ENCODE measurements around the gene LONRF2.
"Not testable (repeated sequence)": the region's sequence is repeated elsewhere in the genome, so short reads cannot be mapped to it uniquely, and the experiment has no call there.

Gene LONRF2

GRCh38 chr2:100248971-100249370 is 73.3 kb downstream of the LONRF2 start:
- no peaks in the 10 kb centered on the region for H3K36me3 ChIP-seq (replicated peaks)
- DNase-seq (ENCODE audit: low spot score in 2 of 2): no peak
- H3K4me3 ChIP-seq: no peak overlapping the region
- in situ Hi-C loops (cut with MboI; ENCODE audit: low sequenced_read_pairs): no loop called here
- H3K4me1 ChIP-seq: no peaks in the 10 kb centered on the region
- H3K27me3 ChIP-seq (ENCODE audit: low read depth): no peaks in the 10 kb centered on the region
- H3K9me3 ChIP-seq: no peaks in the 10 kb centered on the region

DNA sequence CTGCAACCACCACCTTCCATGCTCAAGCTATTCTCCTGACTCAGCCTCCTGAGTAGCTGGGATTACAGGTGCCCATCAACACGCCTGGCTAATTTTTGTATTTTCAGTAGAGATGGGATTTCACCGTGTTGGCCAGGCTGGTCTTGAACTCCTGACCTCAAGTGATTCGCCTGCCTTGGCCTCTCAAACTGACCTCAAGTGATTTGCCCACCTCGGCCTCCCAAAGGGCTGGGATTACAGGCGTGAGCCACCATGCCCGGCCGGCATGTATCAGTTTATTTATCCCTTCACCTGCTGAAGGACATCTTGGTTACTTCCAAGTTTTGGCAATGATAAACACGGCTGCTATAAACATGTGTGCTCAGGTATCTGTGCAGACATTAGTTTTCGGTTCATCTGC is 73.7 kb downstream of the LONRF2 start:
- in situ Hi-C loops (cut with MboI; ENCODE audit: low sequenced_read_pairs); H3K36me3 ChIP-seq (replicated peaks): not testable (repeated sequence)

DNA sequence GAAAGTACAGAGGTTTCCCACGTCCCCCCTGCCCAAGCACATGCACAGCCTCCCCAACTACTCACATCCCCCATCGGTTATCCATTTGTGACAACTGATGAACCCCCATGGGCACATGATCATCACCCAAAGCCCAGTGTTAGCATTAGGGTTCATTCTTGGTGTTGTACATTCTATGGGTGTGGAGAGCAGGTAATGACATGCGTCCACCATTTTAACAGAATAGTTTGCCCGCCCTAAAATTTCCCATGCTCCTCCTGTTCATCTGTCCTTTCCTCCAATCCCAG is 74.3 kb downstream of the LONRF2 start:
- no peak overlapping the region for H3K4me3 ChIP-seq

More for the DNA sequence above, 73.7 kb downstream of the LONRF2 start:
- H3K9me3 ChIP-seq; DNase-seq (ENCODE audit: low spot score in 2 of 2); H3K4me3 ChIP-seq; H3K27me3 ChIP-seq (ENCODE audit: low read depth); H3K4me1 ChIP-seq: not testable (repeated sequence)

GRCh38 chr2:100247256-100248043 is 74.9 kb downstream of the LONRF2 start:
- H3K4me1 ChIP-seq: no peaks in the 10 kb centered on the region
- in situ Hi-C loops (cut with MboI; ENCODE audit: low sequenced_read_pairs): no loop called here

More for the DNA sequence above, 74.3 kb downstream of the LONRF2 start:
- Histone ChIP-seq H3K36me3 (replicated peaks) (no peaks in the 10 kb centered on the region), H3K9me3 (no peaks in the 10 kb centered on the region), H3K27me3 (ENCODE audit: low read depth) (no peaks in the 10 kb centered on the region), H3K4me1 (no peaks in the 10 kb centered on the region)
- in situ Hi-C loops (cut with MboI; ENCODE audit: low sequenced_read_pairs): no loop called here
- no peak for DNase-seq (ENCODE audit: low spot score in 2 of 2)

GRCh38 chr2:100246163-100247145 is 75.8 kb downstream of the LONRF2 start:
- H3K4me1 ChIP-seq: no peaks in the 10 kb centered on the region
- in situ Hi-C loops (cut with MboI; ENCODE audit: low sequenced_read_pairs): no loop called here
- no peaks in the 10 kb centered on the region for H3K27me3 ChIP-seq (ENCODE audit: low read depth)
- peak in 1 of 2 experiments; percentile 64 for DNase-seq (ENCODE audit: low spot score in 2 of 2)
- no peak overlapping the region for H3K4me3 ChIP-seq
- H3K36me3 ChIP-seq (replicated peaks): no peaks in the 10 kb centered on the region
- no peaks in the 10 kb centered on the region for H3K9me3 ChIP-seq

More at GRCh38 chr2:100247256-100248043, 74.9 kb downstream of the LONRF2 start:
- H3K27me3 ChIP-seq (ENCODE audit: low read depth): no peaks in the 10 kb centered on the region
- H3K36me3 ChIP-seq (replicated peaks): no peaks in the 10 kb centered on the region
- DNase-seq (ENCODE audit: low spot score in 2 of 2): no peak
- H3K9me3 ChIP-seq: no peaks in the 10 kb centered on the region
- no peak overlapping the region for H3K4me3 ChIP-seq

DNA sequence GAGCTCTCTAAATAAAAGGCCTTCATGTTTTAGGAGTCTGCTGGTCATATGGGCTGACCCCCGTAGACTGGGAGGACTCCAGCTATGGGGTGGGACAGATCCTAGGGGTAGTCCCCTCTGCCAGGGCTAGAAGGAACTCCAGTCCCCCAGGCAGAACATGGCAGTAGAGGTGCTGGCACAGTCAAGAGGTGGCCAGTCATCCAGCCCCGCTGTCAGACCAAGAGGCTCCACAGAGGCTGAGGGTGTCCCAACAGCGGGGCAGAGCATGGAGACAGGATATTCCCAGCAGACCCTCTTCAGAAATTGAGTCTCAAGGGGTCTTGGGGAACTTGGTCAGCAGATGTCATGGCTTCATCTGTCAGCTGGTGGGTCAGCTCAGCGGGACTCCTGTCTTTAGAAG is 76.6 kb downstream of the LONRF2 start:
- Histone ChIP-seq H3K4me3 (no peak overlapping the region), H3K9me3 (no peaks in the 10 kb centered on the region), H3K27me3 (ENCODE audit: low read depth) (no peaks in the 10 kb centered on the region), H3K36me3 (replicated peaks) (no peaks in the 10 kb centered on the region), H3K4me1 (no peaks in the 10 kb centered on the region)
- no peak for DNase-seq (ENCODE audit: low spot score in 2 of 2)
- in situ Hi-C loops (cut with MboI; ENCODE audit: low sequenced_read_pairs): no loop called here

- Histone ChIP-seq H3K4me3 (no peak overlapping the region), H3K4me1 (no peaks in the 10 kb centered on the region), H3K36me3 (replicated peaks) (no peaks in the 10 kb centered on the region), H3K9me3 (no peaks in the 10 kb centered on the region), H3K27me3 (ENCODE audit: low read depth) (no peaks in the 10 kb centered on the region)
- in situ Hi-C loops (cut with MboI; ENCODE audit: low sequenced_read_pairs): no loop called here
- no peak for DNase-seq (ENCODE audit: low spot score in 2 of 2)
Observed at GRCh38 chr2:100244881-100245605, 77.3 kb downstream of the LONRF2 start.

GRCh38 chr2:100243631-100244030 is 78.7 kb downstream of the LONRF2 start:
- in situ Hi-C loops (cut with MboI; ENCODE audit: low sequenced_read_pairs): no loop called here
- H3K4me3 ChIP-seq: no peak overlapping the region
- H3K36me3 ChIP-seq (replicated peaks): no peaks in the 10 kb centered on the region
- H3K9me3 ChIP-seq: no peaks in the 10 kb centered on the region
- no peaks in the 10 kb centered on the region for H3K4me1 ChIP-seq
- no peaks in the 10 kb centered on the region for H3K27me3 ChIP-seq (ENCODE audit: low read depth)
- DNase-seq (ENCODE audit: low spot score in 2 of 2): no peak

- peak; percentile 54 to 82 for DNase-seq (ENCODE audit: low spot score in 2 of 2)
- no peaks in the 10 kb centered on the region for H3K27me3 ChIP-seq (ENCODE audit: low read depth)
- no peaks in the 10 kb centered on the region for H3K9me3 ChIP-seq
- H3K4me3 ChIP-seq: no peak overlapping the region
- H3K36me3 ChIP-seq (replicated peaks): no peaks in the 10 kb centered on the region
- H3K4me1 ChIP-seq: no peaks in the 10 kb centered on the region
- in situ Hi-C loops (cut with MboI; ENCODE audit: low sequenced_read_pairs): no loop called here
Observed at GRCh38 chr2:100242891-100243619, 79.2 kb downstream of the LONRF2 start.

DNA sequence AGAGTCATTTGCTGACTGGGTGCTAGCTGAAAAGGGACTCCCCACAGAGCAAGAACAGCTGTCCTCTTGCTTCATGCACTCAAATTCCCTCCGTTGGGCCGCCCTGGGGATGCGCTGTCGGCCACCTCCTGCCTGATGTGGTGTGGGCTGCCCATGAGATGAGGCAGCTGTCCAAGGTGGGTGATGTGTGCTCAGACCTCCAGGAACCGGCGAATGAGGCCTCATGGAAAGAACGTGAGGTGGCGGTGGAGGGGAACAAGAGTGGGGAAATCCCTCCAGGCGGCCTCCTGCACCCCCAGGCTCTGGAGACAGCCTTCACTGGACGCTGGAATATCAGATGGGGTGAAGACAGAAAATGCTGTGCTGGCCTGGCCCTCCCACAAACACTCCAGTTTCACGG is 79.8 kb downstream of the LONRF2 start:
- Histone ChIP-seq H3K27me3 (ENCODE audit: low read depth) (no peaks in the 10 kb centered on the region), H3K4me3 (no peak overlapping the region), H3K9me3 (no peaks in the 10 kb centered on the region), H3K36me3 (replicated peaks) (no peaks in the 10 kb centered on the region), H3K4me1 (no peaks in the 10 kb centered on the region)
- DNase-seq (ENCODE audit: low spot score in 2 of 2): no peak
- in situ Hi-C loops (cut with MboI; ENCODE audit: low sequenced_read_pairs): no loop called here

DNA sequence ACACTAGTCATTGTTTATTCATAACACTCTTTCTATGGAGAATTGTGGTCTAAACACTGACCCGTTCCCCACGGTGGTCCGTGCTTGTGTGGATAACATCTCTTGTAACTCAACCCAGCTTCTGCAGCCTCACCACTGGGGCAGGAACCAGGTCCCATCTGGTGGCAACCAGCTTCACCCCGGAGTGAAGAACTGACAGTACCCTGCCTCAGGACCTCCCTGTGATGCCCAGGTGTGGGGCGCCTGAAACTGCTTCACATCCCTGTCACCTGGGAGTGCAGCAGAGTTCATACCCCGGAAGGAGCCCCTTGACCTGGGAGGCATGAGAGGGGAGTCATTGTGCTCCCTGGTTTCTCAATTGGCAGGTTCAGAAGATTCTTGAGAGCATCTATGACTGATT is 81.1 kb downstream of the LONRF2 start:
- in situ Hi-C loops (cut with MboI; ENCODE audit: low sequenced_read_pairs): no loop called here
- no peaks in the 10 kb centered on the region for H3K4me1 ChIP-seq
- H3K36me3 ChIP-seq (replicated peaks): no peaks in the 10 kb centered on the region
- H3K4me3 ChIP-seq: no peak overlapping the region
- no peak for DNase-seq (ENCODE audit: low spot score in 2 of 2)
- H3K27me3 ChIP-seq (ENCODE audit: low read depth): no peaks in the 10 kb centered on the region
- no peaks in the 10 kb centered on the region for H3K9me3 ChIP-seq

- Histone ChIP-seq H3K27me3 (ENCODE audit: low read depth) (no peaks in the 10 kb centered on the region), H3K9me3 (no peaks in the 10 kb centered on the region), H3K4me1 (no peaks in the 10 kb centered on the region), H3K36me3 (replicated peaks) (no peaks in the 10 kb centered on the region), H3K4me3 (no peak overlapping the region)
- in situ Hi-C loops (cut with MboI; ENCODE audit: low sequenced_read_pairs): no loop called here
- DNase-seq (ENCODE audit: low spot score in 2 of 2): no peak
Observed at GRCh38 chr2:100240386-100240785, 81.9 kb downstream of the LONRF2 start.

- Histone ChIP-seq H3K36me3 (replicated peaks) (no peaks in the 10 kb centered on the region), H3K9me3 (no peaks in the 10 kb centered on the region), H3K4me3 (no peak overlapping the region), H3K4me1 (no peaks in the 10 kb centered on the region), H3K27me3 (ENCODE audit: low read depth) (no peaks in the 10 kb centered on the region)
- no peak for DNase-seq (ENCODE audit: low spot score in 2 of 2)
- in situ Hi-C loops (cut with MboI; ENCODE audit: low sequenced_read_pairs): no loop called here
Observed at GRCh38 chr2:100239486-100240210, 82.7 kb downstream of the LONRF2 start.

Measured in HAP-1 (cell line).